Suprapubic skin (tissue), 4 donors: ENCODE measurements around the gene PCGF1.

Experiments
- EP300 ChIP-seq: sonication (generic); formaldehyde crosslinking; IDR thresholded peaks from one replicate; pipeline ENCODE4 v1.6.1; 2017; ENCODE audit warnings: antibody characterized with exemption
- POLR2A ChIP-seq, 2 donors: fragments of 450-650 bp; IDR thresholded peaks; one replicate each; pipeline ENCODE4 v1.6.1; 2017; ENCODE audit warnings: antibody characterized with exemption in 2 of 2, mild to moderate bottlenecking in 2 of 2, moderate library complexity in 2 of 2
- POLR2AphosphoS5 ChIP-seq, 3 donors: sonication (generic); formaldehyde crosslinking; IDR thresholded peaks; one replicate each; pipeline ENCODE4 v1.6.1; 2017; ENCODE audit warnings: antibody characterized with exemption in 3 of 3
- TF ChIP-seq, protein P1 (sequence below), 2 donors: fragments of 200-600 bp in 1 of 2; fragments of 450-650 bp in 1 of 2; sonication (generic) in 1 of 2; IDR thresholded peaks; one replicate each; pipeline ENCODE4 v1.5.1; 2016 to 2019; ENCODE audit warnings: antibody characterized with exemption in 2 of 2, mild to moderate bottlenecking in 1 of 2, moderate library complexity in 1 of 2

DNA sequence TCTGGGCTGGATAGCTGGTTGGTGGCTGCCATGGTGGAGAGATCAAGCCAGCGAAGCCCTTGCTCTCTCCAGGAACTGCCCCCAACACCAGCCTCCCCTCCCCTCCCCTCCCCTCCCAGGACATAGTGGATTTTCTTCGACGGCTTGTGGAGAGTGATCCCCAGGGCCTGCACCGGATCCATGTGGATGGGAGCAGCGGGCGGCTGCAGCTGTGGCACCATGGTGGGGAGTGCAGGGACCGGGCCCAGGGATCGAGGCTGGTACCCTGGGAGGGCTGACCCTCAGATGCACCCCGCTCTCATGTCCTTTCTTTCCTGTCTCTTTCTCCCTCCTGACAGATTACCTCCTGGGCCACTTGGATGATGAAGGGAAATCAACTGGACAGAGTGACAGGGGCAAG, 17.6 kb downstream of the PCGF1 start:
- TF ChIP-seq, protein P1, sequence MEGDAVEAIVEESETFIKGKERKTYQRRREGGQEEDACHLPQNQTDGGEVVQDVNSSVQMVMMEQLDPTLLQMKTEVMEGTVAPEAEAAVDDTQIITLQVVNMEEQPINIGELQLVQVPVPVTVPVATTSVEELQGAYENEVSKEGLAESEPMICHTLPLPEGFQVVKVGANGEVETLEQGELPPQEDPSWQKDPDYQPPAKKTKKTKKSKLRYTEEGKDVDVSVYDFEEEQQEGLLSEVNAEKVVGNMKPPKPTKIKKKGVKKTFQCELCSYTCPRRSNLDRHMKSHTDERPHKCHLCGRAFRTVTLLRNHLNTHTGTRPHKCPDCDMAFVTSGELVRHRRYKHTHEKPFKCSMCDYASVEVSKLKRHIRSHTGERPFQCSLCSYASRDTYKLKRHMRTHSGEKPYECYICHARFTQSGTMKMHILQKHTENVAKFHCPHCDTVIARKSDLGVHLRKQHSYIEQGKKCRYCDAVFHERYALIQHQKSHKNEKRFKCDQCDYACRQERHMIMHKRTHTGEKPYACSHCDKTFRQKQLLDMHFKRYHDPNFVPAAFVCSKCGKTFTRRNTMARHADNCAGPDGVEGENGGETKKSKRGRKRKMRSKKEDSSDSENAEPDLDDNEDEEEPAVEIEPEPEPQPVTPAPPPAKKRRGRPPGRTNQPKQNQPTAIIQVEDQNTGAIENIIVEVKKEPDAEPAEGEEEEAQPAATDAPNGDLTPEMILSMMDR (IDR thresholded peaks at IDR 0.05) = no peak
- TF ChIP-seq POLR2A (IDR thresholded peaks at IDR 0.05) (no peak), EP300 (no peak), POLR2AphosphoS5 (IDR thresholded peaks at IDR 0.05) (no peak)
